Measurements from ENCODE around the gene LOXL3.
A peak's percentile ranks its signal among the peaks of the same experiment; 100 is the strongest.
"Not testable (repeated sequence)": the region's sequence is repeated elsewhere in the genome, so short reads cannot be mapped to it uniquely, and the experiment has no call there.

Gene LOXL3

GRCh38 chr2:74572178-74572925, 18.6 kb upstream of the LOXL3 start:
- no peak for DNase-seq

- no peak for DNase-seq
Observed at GRCh38 chr2:74571058-74571457, 17.3 kb upstream of the LOXL3 start.

- no peak for DNase-seq
Observed at GRCh38 chr2:74569686-74570085, 15.9 kb upstream of the LOXL3 start.

GRCh38 chr2:74567881-74568280, 14.1 kb upstream of the LOXL3 start:
- no peak for DNase-seq

- no peak for DNase-seq
Observed at GRCh38 chr2:74566754-74567085, 13.0 kb upstream of the LOXL3 start.

- DNase-seq, result no peak
Observed at GRCh38 chr2:74566076-74566753, 12.5 kb upstream of the LOXL3 start.

- no peak for DNase-seq
Observed at GRCh38 chr2:74564222-74564621, 10.5 kb upstream of the LOXL3 start.

GRCh38 chr2:74562126-74562775, 8.5 kb upstream of the LOXL3 start:
- no peak for DNase-seq

GRCh38 chr2:74561022-74561421, 7.3 kb upstream of the LOXL3 start:
- DNase-seq, result not testable (repeated sequence)

- DNase-seq, result no peak
Observed at GRCh38 chr2:74560591-74560990, 6.8 kb upstream of the LOXL3 start.

GRCh38 chr2:74559912-74560311, 6.2 kb upstream of the LOXL3 start:
- DNase-seq, result no peak

GRCh38 chr2:74558284-74559230, 4.8 kb upstream of the LOXL3 start:
- no peak for DNase-seq

- no peak for DNase-seq
Observed at GRCh38 chr2:74556831-74557370, 3.2 kb upstream of the LOXL3 start.

- DNase-seq, result no peak
Observed at GRCh38 chr2:74556159-74556558, 2.4 kb upstream of the LOXL3 start.

- no peak for DNase-seq
Observed at GRCh38 chr2:74555610-74556103, 1.9 kb upstream of the LOXL3 start.

- peak; percentile 34 for DNase-seq
Observed at GRCh38 chr2:74554820-74555531, 1.2 kb upstream of the LOXL3 start.

GRCh38 chr2:74552914-74553811, 579 bp downstream of the LOXL3 start:
- no peak for DNase-seq

GRCh38 chr2:74551942-74552913, 1.5 kb downstream of the LOXL3 start:
- DNase-seq, result no peak

GRCh38 chr2:74551530-74551929, 2.2 kb downstream of the LOXL3 start:
- DNase-seq, result no peak

GRCh38 chr2:74550231-74550630, 3.5 kb downstream of the LOXL3 start:
- DNase-seq, result no peak
